PC-9 (cell line): ENCODE measurements around the gene TMEM184C. TPM values are rescaled to one million over a fixed set of nuclear protein-coding genes. Genes with fewer than 3 reads are reported as not detected.

Experiments
- Bru-seq: library from RNA; stranded (reverse); fragments of 400-500 nt; gene quantifications from one replicate; lab custom pipeline; 2021; lab: Mats Ljungman, UMichigan
- BruChase-seq, 2 experiments: library from RNA; stranded (reverse); fragments of 400-500 nt; gene quantifications; one replicate each; lab custom pipeline; 2021; lab: Mats Ljungman, UMichigan
- BruUV-seq: library from RNA; stranded (reverse); fragments of 400-500 nt; replicated peaks from 2 replicates; lab custom pipeline; 2021; lab: Mats Ljungman, UMichigan
- CTCF ChIA-PET: fragments of 300-600 bp; sonication (Branson Sonifier 250); formaldehyde crosslinking; loops from one replicate; lab custom pipeline; 2022; ENCODE audit warnings: antibody characterized with exemption; lab: Charles Lee
- POLR2A ChIA-PET: fragments of 300-600 bp; sonication (Branson Sonifier 250); formaldehyde crosslinking; loops from one replicate; lab custom pipeline; 2022; ENCODE audit warnings: antibody characterized with exemption; ENCODE audit not compliant: unreplicated experiment; lab: Charles Lee
- DNase-seq, 2 experiments: peaks; one replicate each; pipeline versions ENCODE4 v3.0.0 to v3.0.0-alpha.2; 2015 to 2022; ENCODE audit warnings: mixed read lengths in 1 of 2
- H2AFZ ChIP-seq: fragments of 200-600 bp; sonication (generic); 2 replicates; pipeline ENCODE4 v1.8.1; 2017; ENCODE audit warnings: antibody characterized with exemption
- H3F3A ChIP-seq: fragments of 200-600 bp; sonication (generic); 2 replicates; pipeline ENCODE4 v1.8.1; 2017; ENCODE audit warnings: antibody characterized with exemption, mild to moderate bottlenecking, low read depth; ENCODE audit not compliant: insufficient read depth
- H3K27ac ChIP-seq: fragments of 200-600 bp; sonication (generic); 2 replicates; pipeline ENCODE4 v1.6.1; 2016; ENCODE audit warnings: mixed run types
- H3K27me3 ChIP-seq: fragments of 200-600 bp; sonication (generic); 2 replicates; pipeline ENCODE4 v1.6.1; 2016; ENCODE audit warnings: low read depth, mixed run types; ENCODE audit not compliant: insufficient read depth
- H3K36me3 ChIP-seq: fragments of 200-600 bp; sonication (generic); 2 replicates; pipeline ENCODE4 v1.6.1; 2016; ENCODE audit warnings: low read depth, mixed run types
- H3K4me1 ChIP-seq: fragments of 200-600 bp; sonication (generic); replicated peaks from 2 replicates; pipeline ENCODE4 v1.6.1; 2016; ENCODE audit warnings: mixed run types; ENCODE audit not compliant: insufficient read depth
- H3K4me2 ChIP-seq: fragments of 200-600 bp; sonication (generic); 2 replicates; pipeline ENCODE4 v1.6.1; 2017; ENCODE audit warnings: mixed run types
- H3K4me3 ChIP-seq: fragments of 200-600 bp; sonication (generic); 2 replicates; pipeline ENCODE4 v1.6.1; 2016; ENCODE audit warnings: mixed run types
- H3K79me2 ChIP-seq: fragments of 200-600 bp; sonication (generic); 2 replicates; pipeline ENCODE4 v1.6.1; 2017; ENCODE audit warnings: low read depth, mixed run types
- H3K9me2 ChIP-seq: fragments of 200-600 bp; sonication (generic); 2 replicates; pipeline ENCODE4 v1.8.1; 2017; ENCODE audit warnings: mild to moderate bottlenecking; ENCODE audit not compliant: insufficient read depth
- H3K9me3 ChIP-seq: fragments of 200-600 bp; sonication (generic); 2 replicates; pipeline ENCODE4 v1.8.1; 2016; ENCODE audit warnings: low read depth; ENCODE audit not compliant: insufficient read depth
- H4K20me1 ChIP-seq: fragments of 200-600 bp; sonication (generic); 2 replicates; pipeline ENCODE4 v1.8.1; 2017; ENCODE audit not compliant: insufficient read depth
- EZH2 ChIP-seq: fragments of 200-600 bp; sonication (generic); IDR thresholded peaks from 2 replicates; pipeline ENCODE4 v1.8.0; 2017; ENCODE audit warnings: antibody characterized with exemption, low read depth
- intact Hi-C: fragments of 100-400 bp; cut with micrococcal nuclease; formaldehyde crosslinking; loops from one replicate; pipeline ENCODE4 v1.10.0; 2022; ENCODE audit not compliant: unreplicated experiment
- long read RNA-seq: library from polyadenylated mRNA; stranded (forward); transcript quantifications from one replicate; pipeline ENCODE4 v2.0.0, GENCODE V29; 2022
- total RNA-seq: library from RNA; stranded (reverse); gene quantifications from 2 replicates; pipeline ENCODE4 v1.2.3, GENCODE V29; 2021
- TF ChIP-seq, protein P1 (sequence below): fragments of 200-600 bp; sonication (generic); conservative IDR thresholded peaks from 2 replicates; pipeline ENCODE4 v1.6.1; 2017; ENCODE audit warnings: mixed run types, antibody characterized with exemption, mild to moderate bottlenecking, moderate library complexity

The TMEM184C gene
- total RNA-seq (29.1 and 40.4 TPM in 2 replicates), Bru-seq, nascent RNA (percentile 62 among the genes with signal in this experiment), BruChase-seq, experiment 1, labeled RNA remaining after a 2-hour chase (percentile 65 among the genes with signal in this experiment), BruChase-seq, experiment 2, labeled RNA remaining after a 6-hour chase (percentile 80 among the genes with signal in this experiment)
- long read RNA-seq, full-length matches to known transcripts: 46 of 55 reads
- long read RNA-seq, partial matches to known transcripts: 0 of 55 reads
- long read RNA-seq, other reads (novel, unspliced or antisense): 9 of 55 reads

DNA sequence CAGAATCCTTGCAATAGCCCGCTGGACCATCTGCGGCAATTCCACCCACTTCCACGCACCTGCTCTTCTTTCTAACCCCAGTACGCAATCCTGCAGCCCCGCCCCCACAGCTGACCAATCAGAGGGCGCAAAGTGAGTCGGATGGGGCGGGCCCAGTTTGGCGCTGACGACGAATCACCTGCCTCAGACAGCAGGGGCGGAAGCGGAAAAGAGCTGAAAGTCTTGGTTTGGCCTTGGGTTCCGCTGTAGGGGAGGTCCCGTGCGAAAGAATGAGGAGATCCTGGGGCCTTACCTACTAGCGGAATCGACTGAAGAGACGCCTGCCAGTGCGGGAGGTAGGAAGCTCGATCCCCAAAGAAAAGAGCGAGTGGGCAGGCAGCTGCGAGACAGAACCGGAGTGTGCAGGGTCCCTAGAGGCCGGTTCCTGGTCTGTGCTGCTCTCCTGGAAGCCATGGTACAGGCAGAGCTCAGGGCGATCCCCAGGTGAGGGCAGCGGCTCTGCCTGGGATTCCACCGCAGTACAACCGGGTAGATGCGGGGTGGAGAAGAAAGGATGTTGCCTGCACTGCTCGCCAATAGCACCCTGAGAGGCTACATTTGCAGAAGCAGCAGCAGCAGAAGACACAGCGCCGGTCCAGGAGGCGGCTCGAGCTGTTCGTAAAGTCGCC is at the start of gene TMEM184C:
Gene TMEM184C, plus strand, starts transcription at position 225 of the 668 bp plus-strand sequence. CDS start 560 bp downstream, outside the sequence.
- POLR2A ChIA-PET: interaction anchor here (0.5 to 1.3 kb wide), 6 partner anchors 8 to 256 kb away, joined by 3 to 20 read pairs (median 5); no protein-coding TSS in a partner anchor
- peak within 1 kb of the TSS; percentile 84 for H3K4me3 ChIP-seq
- peak; percentile 86 to 97 for DNase-seq
- BruUV-seq: TSS peak; percentile 79
- no peaks in the 10 kb centered on the region for H3K27me3 ChIP-seq
- no peaks in the 10 kb centered on the region for H3K9me2 ChIP-seq
- no peaks in the 10 kb centered on the region for H4K20me1 ChIP-seq
- H3K4me1 ChIP-seq: no peaks in the 10 kb centered on the region; the same call in 1 of the 2 replicates
- H3K79me2 ChIP-seq: peaks cover 30% of the 10 kb centered on the region
- H3K9me3 ChIP-seq: no peaks in the 10 kb centered on the region
- TF ChIP-seq, protein P1, sequence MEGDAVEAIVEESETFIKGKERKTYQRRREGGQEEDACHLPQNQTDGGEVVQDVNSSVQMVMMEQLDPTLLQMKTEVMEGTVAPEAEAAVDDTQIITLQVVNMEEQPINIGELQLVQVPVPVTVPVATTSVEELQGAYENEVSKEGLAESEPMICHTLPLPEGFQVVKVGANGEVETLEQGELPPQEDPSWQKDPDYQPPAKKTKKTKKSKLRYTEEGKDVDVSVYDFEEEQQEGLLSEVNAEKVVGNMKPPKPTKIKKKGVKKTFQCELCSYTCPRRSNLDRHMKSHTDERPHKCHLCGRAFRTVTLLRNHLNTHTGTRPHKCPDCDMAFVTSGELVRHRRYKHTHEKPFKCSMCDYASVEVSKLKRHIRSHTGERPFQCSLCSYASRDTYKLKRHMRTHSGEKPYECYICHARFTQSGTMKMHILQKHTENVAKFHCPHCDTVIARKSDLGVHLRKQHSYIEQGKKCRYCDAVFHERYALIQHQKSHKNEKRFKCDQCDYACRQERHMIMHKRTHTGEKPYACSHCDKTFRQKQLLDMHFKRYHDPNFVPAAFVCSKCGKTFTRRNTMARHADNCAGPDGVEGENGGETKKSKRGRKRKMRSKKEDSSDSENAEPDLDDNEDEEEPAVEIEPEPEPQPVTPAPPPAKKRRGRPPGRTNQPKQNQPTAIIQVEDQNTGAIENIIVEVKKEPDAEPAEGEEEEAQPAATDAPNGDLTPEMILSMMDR: no peak
- TF ChIP-seq EZH2: no peak
- CTCF ChIA-PET: interaction anchor here (0.5 to 2.4 kb wide), 6 partner anchors 20 to 250 kb away, joined by 3 to 9 read pairs (median 3); no protein-coding TSS in a partner anchor
- peak within 1 kb of the TSS; percentile 44 for H3K27ac ChIP-seq
- intact Hi-C loops: loop anchor here (1.0 to 5.0 kb wide), 3 partner anchors 20 to 1885 kb away; partner anchors contain the start of gene PRMT9
- no peaks in the 10 kb centered on the region for H3F3A ChIP-seq
- H3K36me3 ChIP-seq: no peaks in the 10 kb centered on the region
- peak within 1 kb of the TSS; percentile 97 for H3K4me2 ChIP-seq
- H2AFZ ChIP-seq: peak within 1 kb of the TSS; percentile 79

DNA sequence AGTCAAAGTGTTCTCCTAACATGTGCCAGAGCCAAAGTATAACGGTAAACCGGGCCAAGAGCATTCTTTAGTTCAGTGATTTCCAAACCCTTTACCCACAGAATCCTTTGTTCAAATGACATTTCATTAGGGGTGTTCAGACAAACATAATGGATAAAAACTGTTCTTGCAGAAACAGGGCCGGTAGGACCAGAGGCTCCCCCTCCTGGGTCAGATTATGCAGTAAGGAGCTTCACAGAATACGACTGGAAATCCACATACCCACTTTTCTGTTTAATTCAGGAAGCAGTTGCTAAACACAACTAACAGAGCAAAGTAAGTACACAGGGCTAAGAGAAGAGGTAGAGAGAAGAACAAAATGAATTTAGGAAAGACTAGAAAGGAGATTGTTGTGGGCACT is 46.6 kb upstream of the TMEM184C start:
- no peaks in the 10 kb centered on the region for H3K9me2 ChIP-seq
- H3K27me3 ChIP-seq: no peaks in the 10 kb centered on the region
- no peaks in the 10 kb centered on the region for H3K36me3 ChIP-seq
- TF ChIP-seq EZH2: no peak
- TF ChIP-seq, protein P1: no peak
- H3K4me1 ChIP-seq: no peaks in the 10 kb centered on the region
- BruUV-seq: no TSS peak
- POLR2A ChIA-PET: no interaction called here
- no peaks in the 10 kb centered on the region for H4K20me1 ChIP-seq
- no peaks in the 10 kb centered on the region for H3K79me2 ChIP-seq
- no peak overlapping the region for H3K4me3 ChIP-seq
- H3K4me2 ChIP-seq: no peak overlapping the region
- no peak overlapping the region for H3K27ac ChIP-seq
- no peak for DNase-seq
- intact Hi-C loops: loop anchor here (10.0 kb wide), 1 partner anchor 1836 kb away; no protein-coding TSS in a partner anchor
- H2AFZ ChIP-seq: no peak overlapping the region
- H3K9me3 ChIP-seq: no peaks in the 10 kb centered on the region
- no peaks in the 10 kb centered on the region for H3F3A ChIP-seq
- CTCF ChIA-PET: interaction anchor here (0.6 kb wide), 1 partner anchor 51 kb away, joined by 3 read pairs; no protein-coding TSS in a partner anchor

DNA sequence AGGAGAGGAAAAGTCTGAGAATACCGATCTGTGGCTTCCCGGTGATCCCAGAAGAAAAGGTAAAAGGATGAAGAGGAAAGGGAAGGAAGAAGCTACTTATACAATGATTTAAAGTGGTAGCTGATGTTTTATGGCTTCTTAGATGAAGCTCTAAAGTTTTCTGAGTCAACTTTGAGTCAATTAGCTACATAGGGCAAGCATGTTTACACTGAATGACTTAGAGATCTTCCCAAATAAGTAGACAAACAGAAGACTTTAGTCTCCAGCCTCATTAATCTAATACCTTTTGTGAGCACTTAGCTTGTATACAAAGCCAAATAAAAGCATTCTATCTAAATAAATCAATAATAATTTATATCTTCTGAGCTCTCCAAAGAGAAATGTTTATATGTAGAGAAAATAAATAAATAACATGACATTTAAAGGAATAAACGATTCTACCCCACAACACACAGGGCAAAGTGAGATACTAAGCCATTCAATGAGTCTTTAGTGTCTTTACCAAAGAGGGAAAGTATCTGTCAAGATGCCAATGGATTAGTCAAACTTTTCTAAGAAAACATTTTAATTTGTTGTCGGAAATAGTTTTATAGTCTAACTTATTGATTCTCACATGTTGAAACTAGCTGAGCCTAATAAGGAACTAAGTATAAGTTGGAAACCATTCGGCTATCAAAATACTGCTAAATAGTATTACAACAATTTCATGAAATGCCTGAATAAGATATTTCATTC is 46.0 kb upstream of the TMEM184C start:
- ChIA-PET CTCF (interaction anchor here (0.6 kb wide), 1 partner anchor 52 kb away, joined by 3 read pairs; no protein-coding TSS in a partner anchor), POLR2A (no interaction called here)
- H3K4me1 ChIP-seq: no peaks in the 10 kb centered on the region
- no peaks in the 10 kb centered on the region for H3F3A ChIP-seq
- H3K9me2 ChIP-seq: no peaks in the 10 kb centered on the region
- TF ChIP-seq, protein P1: no peak
- no peak for TF ChIP-seq EZH2
- no peak overlapping the region for H3K27ac ChIP-seq
- no peaks in the 10 kb centered on the region for H3K9me3 ChIP-seq
- H2AFZ ChIP-seq: no peak overlapping the region
- H3K36me3 ChIP-seq: no peaks in the 10 kb centered on the region
- H3K79me2 ChIP-seq: no peaks in the 10 kb centered on the region
- no peak overlapping the region for H3K4me3 ChIP-seq
- no TSS peak for BruUV-seq
- no peak overlapping the region for H3K4me2 ChIP-seq
- H3K27me3 ChIP-seq: no peaks in the 10 kb centered on the region
- no peaks in the 10 kb centered on the region for H4K20me1 ChIP-seq
- no peak for DNase-seq
- intact Hi-C loops: loop anchor here (10.0 kb wide), 1 partner anchor 1836 kb away; no protein-coding TSS in a partner anchor
